K562 (cell line): Measurements from ENCODE around the gene UBE2QL1. TPM values are rescaled to one million over a fixed set of nuclear protein-coding genes. Genes with fewer than 3 reads are reported as not detected.

Experiments
- ADNP ChIP-seq: fragments of 200-800 bp; sonication (Bioruptor generic); IDR thresholded peaks from 2 replicates; pipeline ENCODE4 v1.6.1; 2016; ENCODE audit warnings: missing genetic modification characterization, missing compliant biosample characterization
- CEBPB ChIP-seq: fragments of 450-650 bp; IDR thresholded peaks from 2 replicates; pipeline ENCODE4 v1.6.1; 2016; ENCODE audit warnings: missing genetic modification characterization, missing compliant biosample characterization
- CXXC5 ChIP-seq: fragments of 250-450 bp; sonication (Bioruptor Pico); IDR thresholded peaks from 2 replicates; pipeline ENCODE4 v1.8.0; 2022; ENCODE audit warnings: inconsistent platforms, mild to moderate bottlenecking, moderate library complexity
- ELF2 ChIP-seq: fragments of 250-450 bp; sonication (Bioruptor Pico); IDR thresholded peaks from 2 replicates; pipeline ENCODE4 v1.5.0; 2021; ENCODE audit warnings: mild to moderate bottlenecking
- FOXP1 ChIP-seq: sonication (generic); formaldehyde crosslinking; IDR thresholded peaks from 2 replicates; pipeline ENCODE4 v1.8.0; 2022; ENCODE audit warnings: mild to moderate bottlenecking, missing genetic modification reagents
- IRF2 ChIP-seq: sonication (generic); formaldehyde crosslinking; IDR thresholded peaks from 2 replicates; pipeline ENCODE4 v1.8.1; 2022; ENCODE audit warnings: mild to moderate bottlenecking, missing genetic modification reagents
- KLF13 ChIP-seq: fragments of 450-650 bp; IDR thresholded peaks from 2 replicates; pipeline ENCODE4 v1.6.1; 2016; ENCODE audit warnings: missing genetic modification characterization, low read depth, mild to moderate bottlenecking, missing compliant biosample characterization, moderate library complexity, borderline replicate concordance
- KLF6 ChIP-seq: fragments of 250-450 bp; sonication (Bioruptor Pico); IDR thresholded peaks from 2 replicates; pipeline ENCODE4 v1.4.0; 2020; ENCODE audit warnings: mild to moderate bottlenecking, moderate library complexity, borderline replicate concordance
- SAFB2 ChIP-seq: fragments of 200-400 bp; formaldehyde crosslinking; IDR thresholded peaks from 2 replicates; pipeline ENCODE4 v1.6.1; 2018; ENCODE audit warnings: borderline replicate concordance, low read length, low read depth, moderate library complexity; ENCODE audit not compliant: severe bottlenecking
- WHSC1 ChIP-seq: IDR thresholded peaks from one replicate; pipeline ENCODE4 v1.6.1; 2012; ENCODE audit warnings: low read length, control low read depth, inconsistent platforms
- YBX1 ChIP-seq: fragments of 450-650 bp; IDR thresholded peaks from 2 replicates; pipeline ENCODE4 v1.7.1; 2016; ENCODE audit warnings: mild to moderate bottlenecking
- polyA plus RNA-seq, 8 experiments: library from polyadenylated mRNA; depleted of rRNA in 4 of 8; stranded (reverse) in 5 of 8; unstranded in 3 of 8; fragments of >200 nt; fragmentation: Nextera tagmentation in 2 of 8; fragmentation: Illumina TruSeq in 1 of 8; extraction: Ambion mirVana in 2 of 8; extraction: Trizol in 1 of 8; gene quantifications; 2 replicates each; pipeline versions ENCODE4 v1.2.1 to v1.2.3, GENCODE V29; 2011 to 2014; ENCODE audit warnings: inconsistent platforms in 1 of 8, missing spikeins in 1 of 8
- total RNA-seq, 7 experiments: library from RNA; depleted of rRNA in 6 of 7; stranded (reverse); fragments of >200 nt in 6 of 7; fragmentation: Illumina TruSeq in 2 of 7; extraction: Trizol in 2 of 7; gene quantifications; 2 replicates each; pipeline versions ENCODE4 v1.2.1 to v1.2.3, GENCODE V29; 2011 to 2021; ENCODE audit warnings: low replicate concordance in 1 of 7
- TF ChIP-seq, protein P1 (sequence below): fragments of 200-800 bp; sonication (Bioruptor generic); IDR thresholded peaks from 2 replicates; pipeline ENCODE4 v1.6.1; 2016; ENCODE audit warnings: missing genetic modification characterization, missing compliant biosample characterization
- TF ChIP-seq, protein P2 (sequence below): fragments of 450-650 bp; formaldehyde crosslinking; IDR thresholded peaks from 2 replicates; pipeline ENCODE4 v1.4.0; 2022; ENCODE audit warnings: missing genetic modification characterization
- TF ChIP-seq, protein P3 (sequence below): fragments of 450-650 bp; IDR thresholded peaks from 2 replicates; pipeline ENCODE4 v1.6.1; 2016; ENCODE audit warnings: mild to moderate bottlenecking
- TF ChIP-seq, protein P4 (sequence below): fragments of 250-450 bp; sonication (Bioruptor Pico); IDR thresholded peaks from 2 replicates; pipeline ENCODE4 v1.5.0; 2021
- TF ChIP-seq, protein P5 (sequence below): sonication (generic); formaldehyde crosslinking; IDR thresholded peaks from 2 replicates; pipeline ENCODE4 v1.8.0; 2022; ENCODE audit warnings: missing genetic modification reagents, mild to moderate bottlenecking, borderline replicate concordance

Gene UBE2QL1
- total and polyA plus RNA-seq, 9 of the 15 experiments (the other 6 are each of a cell fraction or from before 2014, with no cell fraction given): not detected

DNA sequence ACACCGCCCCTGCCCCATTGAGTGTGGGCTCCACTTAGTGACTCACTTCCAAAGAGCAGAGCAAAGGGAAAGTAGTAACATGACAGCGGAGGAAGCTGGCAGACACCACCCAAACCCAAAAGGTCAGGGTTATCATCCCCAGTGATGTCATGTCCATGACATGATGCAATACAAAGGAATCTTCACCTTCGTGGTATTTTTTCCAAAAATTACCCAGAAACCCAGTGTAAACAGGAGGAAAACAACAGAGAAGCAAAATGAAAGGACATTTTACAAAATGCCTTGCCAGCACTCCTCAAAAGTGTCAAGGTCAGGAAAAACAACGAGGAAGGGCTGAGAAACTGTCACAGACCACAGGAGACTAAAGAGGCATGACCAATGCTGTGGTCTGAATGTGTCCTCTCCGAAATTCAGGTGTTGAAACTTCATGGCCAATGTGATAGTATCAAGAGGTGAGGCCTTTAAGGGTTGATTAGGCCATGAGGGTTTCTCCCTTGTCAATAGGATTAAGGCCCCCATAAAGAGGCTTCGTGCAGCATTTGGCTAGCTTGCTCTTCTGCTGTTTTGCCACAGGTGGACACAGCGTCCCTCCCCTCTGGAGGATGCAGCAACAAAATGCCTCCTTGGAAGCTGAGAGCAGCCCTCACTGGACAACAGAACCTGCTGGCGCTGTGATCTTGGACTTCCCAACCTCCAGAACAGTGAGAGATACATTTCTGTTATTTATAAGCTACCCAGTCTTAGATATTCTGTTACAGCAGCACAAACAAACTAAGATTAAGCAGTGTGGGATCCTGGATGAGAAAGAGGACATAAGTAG lies 39.8 kb upstream of the UBE2QL1 start (continued):
- TF ChIP-seq, protein P1, sequence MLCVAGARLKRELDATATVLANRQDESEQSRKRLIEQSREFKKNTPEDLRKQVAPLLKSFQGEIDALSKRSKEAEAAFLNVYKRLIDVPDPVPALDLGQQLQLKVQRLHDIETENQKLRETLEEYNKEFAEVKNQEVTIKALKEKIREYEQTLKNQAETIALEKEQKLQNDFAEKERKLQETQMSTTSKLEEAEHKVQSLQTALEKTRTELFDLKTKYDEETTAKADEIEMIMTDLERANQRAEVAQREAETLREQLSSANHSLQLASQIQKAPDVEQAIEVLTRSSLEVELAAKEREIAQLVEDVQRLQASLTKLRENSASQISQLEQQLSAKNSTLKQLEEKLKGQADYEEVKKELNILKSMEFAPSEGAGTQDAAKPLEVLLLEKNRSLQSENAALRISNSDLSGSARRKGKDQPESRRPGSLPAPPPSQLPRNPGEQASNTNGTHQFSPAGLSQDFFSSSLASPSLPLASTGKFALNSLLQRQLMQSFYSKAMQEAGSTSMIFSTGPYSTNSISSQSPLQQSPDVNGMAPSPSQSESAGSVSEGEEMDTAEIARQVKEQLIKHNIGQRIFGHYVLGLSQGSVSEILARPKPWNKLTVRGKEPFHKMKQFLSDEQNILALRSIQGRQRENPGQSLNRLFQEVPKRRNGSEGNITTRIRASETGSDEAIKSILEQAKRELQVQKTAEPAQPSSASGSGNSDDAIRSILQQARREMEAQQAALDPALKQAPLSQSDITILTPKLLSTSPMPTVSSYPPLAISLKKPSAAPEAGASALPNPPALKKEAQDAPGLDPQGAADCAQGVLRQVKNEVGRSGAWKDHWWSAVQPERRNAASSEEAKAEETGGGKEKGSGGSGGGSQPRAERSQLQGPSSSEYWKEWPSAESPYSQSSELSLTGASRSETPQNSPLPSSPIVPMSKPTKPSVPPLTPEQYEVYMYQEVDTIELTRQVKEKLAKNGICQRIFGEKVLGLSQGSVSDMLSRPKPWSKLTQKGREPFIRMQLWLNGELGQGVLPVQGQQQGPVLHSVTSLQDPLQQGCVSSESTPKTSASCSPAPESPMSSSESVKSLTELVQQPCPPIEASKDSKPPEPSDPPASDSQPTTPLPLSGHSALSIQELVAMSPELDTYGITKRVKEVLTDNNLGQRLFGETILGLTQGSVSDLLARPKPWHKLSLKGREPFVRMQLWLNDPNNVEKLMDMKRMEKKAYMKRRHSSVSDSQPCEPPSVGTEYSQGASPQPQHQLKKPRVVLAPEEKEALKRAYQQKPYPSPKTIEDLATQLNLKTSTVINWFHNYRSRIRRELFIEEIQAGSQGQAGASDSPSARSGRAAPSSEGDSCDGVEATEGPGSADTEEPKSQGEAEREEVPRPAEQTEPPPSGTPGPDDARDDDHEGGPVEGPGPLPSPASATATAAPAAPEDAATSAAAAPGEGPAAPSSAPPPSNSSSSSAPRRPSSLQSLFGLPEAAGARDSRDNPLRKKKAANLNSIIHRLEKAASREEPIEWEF (CRISPR knock-in tag): no peak
- TF ChIP-seq CXXC5 (peak; percentile 32; the same call in 1 of the 2 replicates), ADNP (tag) (no peak), WHSC1 (no peak), FOXP1 (CRISPR knock-in tag) (no peak), KLF13 (tag) (no peak), SAFB2 (no peak), YBX1 (no peak), KLF6 (no peak), ELF2 (CRISPR knock-in tag) (no peak), IRF2 (CRISPR knock-in tag) (no peak), CEBPB (tag) (peak; percentile 93)
- TF ChIP-seq, protein P2, sequence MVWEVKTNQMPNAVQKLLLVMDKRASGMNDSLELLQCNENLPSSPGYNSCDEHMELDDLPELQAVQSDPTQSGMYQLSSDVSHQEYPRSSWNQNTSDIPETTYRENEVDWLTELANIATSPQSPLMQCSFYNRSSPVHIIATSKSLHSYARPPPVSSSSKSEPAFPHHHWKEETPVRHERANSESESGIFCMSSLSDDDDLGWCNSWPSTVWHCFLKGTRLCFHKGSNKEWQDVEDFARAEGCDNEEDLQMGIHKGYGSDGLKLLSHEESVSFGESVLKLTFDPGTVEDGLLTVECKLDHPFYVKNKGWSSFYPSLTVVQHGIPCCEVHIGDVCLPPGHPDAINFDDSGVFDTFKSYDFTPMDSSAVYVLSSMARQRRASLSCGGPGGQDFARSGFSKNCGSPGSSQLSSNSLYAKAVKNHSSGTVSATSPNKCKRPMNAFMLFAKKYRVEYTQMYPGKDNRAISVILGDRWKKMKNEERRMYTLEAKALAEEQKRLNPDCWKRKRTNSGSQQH: peak; percentile 3; the same call in 1 of the 2 replicates
- TF ChIP-seq, protein P3, sequence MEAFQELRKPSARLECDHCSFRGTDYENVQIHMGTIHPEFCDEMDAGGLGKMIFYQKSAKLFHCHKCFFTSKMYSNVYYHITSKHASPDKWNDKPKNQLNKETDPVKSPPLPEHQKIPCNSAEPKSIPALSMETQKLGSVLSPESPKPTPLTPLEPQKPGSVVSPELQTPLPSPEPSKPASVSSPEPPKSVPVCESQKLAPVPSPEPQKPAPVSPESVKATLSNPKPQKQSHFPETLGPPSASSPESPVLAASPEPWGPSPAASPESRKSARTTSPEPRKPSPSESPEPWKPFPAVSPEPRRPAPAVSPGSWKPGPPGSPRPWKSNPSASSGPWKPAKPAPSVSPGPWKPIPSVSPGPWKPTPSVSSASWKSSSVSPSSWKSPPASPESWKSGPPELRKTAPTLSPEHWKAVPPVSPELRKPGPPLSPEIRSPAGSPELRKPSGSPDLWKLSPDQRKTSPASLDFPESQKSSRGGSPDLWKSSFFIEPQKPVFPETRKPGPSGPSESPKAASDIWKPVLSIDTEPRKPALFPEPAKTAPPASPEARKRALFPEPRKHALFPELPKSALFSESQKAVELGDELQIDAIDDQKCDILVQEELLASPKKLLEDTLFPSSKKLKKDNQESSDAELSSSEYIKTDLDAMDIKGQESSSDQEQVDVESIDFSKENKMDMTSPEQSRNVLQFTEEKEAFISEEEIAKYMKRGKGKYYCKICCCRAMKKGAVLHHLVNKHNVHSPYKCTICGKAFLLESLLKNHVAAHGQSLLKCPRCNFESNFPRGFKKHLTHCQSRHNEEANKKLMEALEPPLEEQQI: no peak
- TF ChIP-seq, protein P4, sequence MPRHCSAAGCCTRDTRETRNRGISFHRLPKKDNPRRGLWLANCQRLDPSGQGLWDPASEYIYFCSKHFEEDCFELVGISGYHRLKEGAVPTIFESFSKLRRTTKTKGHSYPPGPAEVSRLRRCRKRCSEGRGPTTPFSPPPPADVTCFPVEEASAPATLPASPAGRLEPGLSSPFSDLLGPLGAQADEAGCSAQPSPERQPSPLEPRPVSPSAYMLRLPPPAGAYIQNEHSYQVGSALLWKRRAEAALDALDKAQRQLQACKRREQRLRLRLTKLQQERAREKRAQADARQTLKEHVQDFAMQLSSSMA: no peak
- TF ChIP-seq, protein P5, sequence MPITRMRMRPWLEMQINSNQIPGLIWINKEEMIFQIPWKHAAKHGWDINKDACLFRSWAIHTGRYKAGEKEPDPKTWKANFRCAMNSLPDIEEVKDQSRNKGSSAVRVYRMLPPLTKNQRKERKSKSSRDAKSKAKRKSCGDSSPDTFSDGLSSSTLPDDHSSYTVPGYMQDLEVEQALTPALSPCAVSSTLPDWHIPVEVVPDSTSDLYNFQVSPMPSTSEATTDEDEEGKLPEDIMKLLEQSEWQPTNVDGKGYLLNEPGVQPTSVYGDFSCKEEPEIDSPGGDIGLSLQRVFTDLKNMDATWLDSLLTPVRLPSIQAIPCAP (CRISPR knock-in tag): no peak
